ACC112 (cell line): ENCODE data around the gene TBC1D10B.
"Not testable (repeated sequence)": the region's sequence is repeated elsewhere in the genome, so short reads cannot be mapped to it uniquely, and the experiment has no call there.

ENCODE experiments used
- H2AFZ ChIP-seq: fragments of 200-600 bp; sonication (generic); one replicate; pipeline ENCODE4 v1.6.0; 2017; ENCODE audit warnings: antibody characterized with exemption, low read length; ENCODE audit not compliant: unreplicated experiment
- H3K27ac ChIP-seq: fragments of 200-600 bp; sonication (generic); 2 replicates; pipeline ENCODE4 v1.5.1; 2014; ENCODE audit warnings: low read depth, mild to moderate bottlenecking, antibody characterized with exemption, low read length, moderate library complexity
- H3K27me3 ChIP-seq: fragments of 200-600 bp; sonication (generic); 2 replicates; pipeline ENCODE4 v1.6.1; 2014; ENCODE audit warnings: mild to moderate bottlenecking, antibody characterized with exemption, low read length, moderate library complexity, mixed read lengths; ENCODE audit not compliant: insufficient read depth
- H3K36me3 ChIP-seq: fragments of 200-600 bp; sonication (generic); 2 replicates; pipeline ENCODE4 v1.6.1; 2016; ENCODE audit warnings: mild to moderate bottlenecking, antibody characterized with exemption, low read length, moderate library complexity, mixed read lengths; ENCODE audit not compliant: insufficient read depth
- H3K4me1 ChIP-seq: fragments of 200-600 bp; sonication (generic); one replicate; pipeline ENCODE4 v1.6.1; 2016; ENCODE audit warnings: low read length, mixed read lengths; ENCODE audit not compliant: insufficient read depth, unreplicated experiment, control insufficient read depth
- H3K4me3 ChIP-seq: fragments of 200-600 bp; sonication (generic); 2 replicates; pipeline ENCODE4 v1.5.1; 2014; ENCODE audit warnings: mild to moderate bottlenecking, low read depth, low read length
- H3K79me2 ChIP-seq: fragments of 200-600 bp; sonication (generic); one replicate; pipeline ENCODE4 v1.6.0; 2016; ENCODE audit warnings: low read length; ENCODE audit not compliant: control insufficient read depth, unreplicated experiment, insufficient read depth

TBC1D10B gene

GRCh38 chr16:30397056-30397455 is 26.8 kb upstream of the TBC1D10B start:
- no peak overlapping the region for H2AFZ ChIP-seq
- H3K79me2 ChIP-seq: peaks cover 4% of the 10 kb centered on the region
- no peaks in the 10 kb centered on the region for H3K27me3 ChIP-seq
- no peak overlapping the region for H3K4me3 ChIP-seq
- H3K27ac ChIP-seq: no peak overlapping the region
- peaks cover 14% of the 10 kb centered on the region for H3K4me1 ChIP-seq
- H3K36me3 ChIP-seq: no peaks in the 10 kb centered on the region

DNA sequence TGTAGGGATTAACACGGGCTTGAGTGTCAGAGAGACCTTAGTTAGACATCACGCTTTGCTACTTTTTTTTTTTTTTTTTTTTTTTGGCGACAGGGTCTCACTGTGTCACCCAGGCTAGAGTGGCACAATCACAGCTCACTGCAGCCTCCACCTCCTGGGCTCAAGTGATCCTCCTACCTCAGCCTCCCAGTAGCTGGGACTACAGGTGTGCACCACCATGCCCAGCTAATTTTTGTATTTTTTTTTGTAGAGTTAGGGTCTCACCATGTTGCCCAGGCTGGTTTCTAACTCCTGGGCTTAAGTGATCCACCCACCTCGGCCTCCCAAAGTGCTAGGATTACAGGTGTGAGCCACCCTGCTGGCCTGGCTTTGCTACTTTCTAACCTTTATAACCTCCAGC is 26.3 kb upstream of the TBC1D10B start:
- not testable (repeated sequence) for H3K79me2 ChIP-seq, H3K36me3 ChIP-seq, H3K27me3 ChIP-seq, H2AFZ ChIP-seq, H3K27ac ChIP-seq
- Histone ChIP-seq H3K4me3 (peak overlapping the region; percentile 99), H3K4me1 (peaks cover 14% of the 10 kb centered on the region)

GRCh38 chr16:30395992-30396585 is 25.8 kb upstream of the TBC1D10B start:
- Histone ChIP-seq H2AFZ (no peak overlapping the region), H3K27ac (no peak overlapping the region)

GRCh38 chr16:30395155-30395991 is 25.1 kb upstream of the TBC1D10B start, which contains the start of gene ZNF48:
ZNF48 (plus strand) TSS chr16:30395420; CDS start chr16:30395795, 375 bp downstream.
- H3K4me3 ChIP-seq: peak within 1 kb of the TSS; percentile 99
- H3K27ac ChIP-seq: peak within 1 kb of the TSS; percentile 57
- peaks cover 4% of the 10 kb centered on the region for H3K79me2 ChIP-seq
- peak within 1 kb of the TSS; percentile 84 for H2AFZ ChIP-seq
- peaks cover 14% of the 10 kb centered on the region for H3K4me1 ChIP-seq
- H3K36me3 ChIP-seq: no peaks in the 10 kb centered on the region
- no peaks in the 10 kb centered on the region for H3K27me3 ChIP-seq

More at GRCh38 chr16:30395992-30396585, 25.8 kb upstream of the TBC1D10B start:
- H3K4me3 ChIP-seq: peak overlapping the region; percentile 99
- H3K27me3 ChIP-seq: no peaks in the 10 kb centered on the region
- H3K79me2 ChIP-seq: peaks cover 4% of the 10 kb centered on the region
- no peaks in the 10 kb centered on the region for H3K36me3 ChIP-seq
- peaks cover 14% of the 10 kb centered on the region for H3K4me1 ChIP-seq

GRCh38 chr16:30394592-30395154 is 24.4 kb upstream of the TBC1D10B start:
- H3K27me3 ChIP-seq: no peaks in the 10 kb centered on the region
- peaks cover 10% of the 10 kb centered on the region for H3K4me1 ChIP-seq
- H3K79me2 ChIP-seq: peaks cover 4% of the 10 kb centered on the region
- H3K27ac ChIP-seq: peak overlapping the region; percentile 57
- H3K4me3 ChIP-seq: peak overlapping the region; percentile 99
- H3K36me3 ChIP-seq: no peaks in the 10 kb centered on the region
- peak overlapping the region; percentile 84 for H2AFZ ChIP-seq

GRCh38 chr16:30383521-30383920 is 13.2 kb upstream of the TBC1D10B start:
- no peak overlapping the region for H3K27ac ChIP-seq
- H2AFZ ChIP-seq: no peak overlapping the region
- no peaks in the 10 kb centered on the region for H3K4me1 ChIP-seq

GRCh38 chr16:30382111-30382881 is 12.0 kb upstream of the TBC1D10B start, which contains the start of gene SEPTIN1:
SEPTIN1 (minus strand) TSS chr16:30382561; CDS start chr16:30382542, 19 bp downstream.
- H3K27me3 ChIP-seq: no peaks in the 10 kb centered on the region
- H3K79me2 ChIP-seq: peaks cover 5% of the 10 kb centered on the region
- H3K27ac ChIP-seq: no peak within 1 kb of the TSS
- H3K36me3 ChIP-seq: no peaks in the 10 kb centered on the region
- no peak within 1 kb of the TSS for H2AFZ ChIP-seq
- H3K4me1 ChIP-seq: peaks cover 1% of the 10 kb centered on the region
- H3K4me3 ChIP-seq: no peak within 1 kb of the TSS

More at GRCh38 chr16:30383521-30383920, 13.2 kb upstream of the TBC1D10B start:
- Histone ChIP-seq H3K79me2 (peaks cover 5% of the 10 kb centered on the region), H3K4me3 (no peak overlapping the region), H3K36me3 (no peaks in the 10 kb centered on the region), H3K27me3 (no peaks in the 10 kb centered on the region)

DNA sequence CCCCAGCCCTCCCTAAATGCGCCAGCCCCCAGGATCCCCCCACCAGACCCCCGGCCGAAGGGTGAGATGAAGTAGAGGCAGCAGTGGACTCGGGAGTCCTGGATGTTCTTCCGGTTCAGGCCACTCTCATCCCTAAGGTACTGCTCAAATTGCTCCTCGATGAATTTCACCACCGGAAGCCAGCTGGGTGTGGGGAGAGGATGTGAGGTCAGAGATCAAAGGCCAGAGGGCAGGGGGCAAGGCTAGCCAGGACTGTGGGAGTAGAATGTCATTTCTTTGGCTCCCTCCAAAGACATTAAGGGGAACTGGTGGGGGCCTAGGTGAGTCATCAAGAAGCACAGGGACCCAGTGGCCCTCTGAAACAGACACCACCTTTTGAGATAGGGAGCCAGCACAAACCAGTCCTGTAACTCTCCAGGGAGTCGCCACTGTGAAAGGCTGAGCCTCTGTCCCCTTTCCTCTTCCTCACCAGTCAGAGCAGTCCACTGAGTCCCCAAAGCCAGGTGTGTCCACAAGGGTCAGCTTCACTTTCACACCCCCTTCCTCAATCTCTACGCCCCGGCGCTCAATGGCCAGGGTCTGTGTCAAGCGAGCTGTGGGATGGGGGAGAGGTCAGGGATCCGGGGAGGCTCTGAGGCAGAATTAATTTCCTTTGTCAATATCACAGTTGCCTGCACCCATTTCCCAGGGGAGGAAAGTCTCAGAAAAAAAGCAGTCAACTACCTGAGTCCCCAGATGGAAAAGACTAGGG is 11.2 kb upstream of the TBC1D10B start:
- Histone ChIP-seq H3K79me2 (peaks cover 5% of the 10 kb centered on the region), H3K4me3 (no peak overlapping the region), H3K36me3 (no peaks in the 10 kb centered on the region), H2AFZ (no peak overlapping the region), H3K27ac (no peak overlapping the region), H3K4me1 (peaks cover 6% of the 10 kb centered on the region), H3K27me3 (no peaks in the 10 kb centered on the region)

DNA sequence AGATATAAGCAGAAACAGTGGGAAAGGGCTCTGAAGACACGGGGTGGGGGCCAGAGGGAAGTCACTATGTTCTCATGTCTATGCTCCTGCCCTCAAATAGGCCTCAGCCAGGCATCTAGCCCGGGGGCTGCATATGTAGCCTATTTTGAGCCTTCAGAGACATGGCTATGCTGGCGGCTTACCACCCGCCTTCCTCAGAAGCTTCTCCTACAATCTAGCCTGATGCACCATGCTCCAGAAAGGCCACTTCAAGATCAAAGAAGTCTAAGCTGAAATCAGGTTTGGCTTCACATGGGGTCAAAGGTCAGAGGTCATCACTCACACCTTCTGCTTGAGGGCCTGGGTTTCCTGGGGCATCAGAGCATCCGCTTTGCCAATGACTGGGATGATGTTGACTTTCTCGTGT is 10.5 kb upstream of the TBC1D10B start:
- H3K27me3 ChIP-seq: no peaks in the 10 kb centered on the region
- H3K79me2 ChIP-seq: peaks cover 5% of the 10 kb centered on the region
- peaks cover 6% of the 10 kb centered on the region for H3K4me1 ChIP-seq
- H3K4me3 ChIP-seq: no peak overlapping the region
- no peak overlapping the region for H2AFZ ChIP-seq
- no peak overlapping the region for H3K27ac ChIP-seq
- no peaks in the 10 kb centered on the region for H3K36me3 ChIP-seq
